ENCODE data around the gene SH3RF3.

DNA sequence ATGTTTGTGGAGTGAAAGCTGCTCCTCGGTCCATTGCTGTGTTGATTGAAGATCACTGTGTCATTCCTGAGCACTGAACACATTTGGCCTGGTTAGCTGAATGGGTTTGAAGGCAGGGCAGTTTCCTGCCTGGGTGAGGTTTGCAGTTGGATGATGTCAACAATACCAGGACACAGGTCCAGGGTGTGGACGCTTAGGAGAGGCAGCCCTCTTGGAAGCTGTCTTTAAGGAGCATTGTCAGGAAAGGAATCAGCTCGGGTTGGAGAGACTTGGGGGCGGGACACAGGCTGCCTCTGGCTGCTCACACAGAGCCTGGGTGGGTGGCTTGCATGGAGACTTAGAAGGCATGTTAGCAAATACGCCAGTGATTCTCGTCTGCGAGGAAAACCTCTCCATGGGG, 247.1 kb downstream of the SH3RF3 start:
- TF ChIP-seq YY1 (IDR thresholded peaks at IDR 0.05; ENCODE audit: insufficient read depth, insufficient read length) (no peak), ZNF274 (IDR thresholded peaks at IDR 0.05; ENCODE audit: low read depth, low read length) (no peak)

All from NT2/D1 (cell line).